ENCODE measurements around the gene GALNT3.

Gene GALNT3

DNA sequence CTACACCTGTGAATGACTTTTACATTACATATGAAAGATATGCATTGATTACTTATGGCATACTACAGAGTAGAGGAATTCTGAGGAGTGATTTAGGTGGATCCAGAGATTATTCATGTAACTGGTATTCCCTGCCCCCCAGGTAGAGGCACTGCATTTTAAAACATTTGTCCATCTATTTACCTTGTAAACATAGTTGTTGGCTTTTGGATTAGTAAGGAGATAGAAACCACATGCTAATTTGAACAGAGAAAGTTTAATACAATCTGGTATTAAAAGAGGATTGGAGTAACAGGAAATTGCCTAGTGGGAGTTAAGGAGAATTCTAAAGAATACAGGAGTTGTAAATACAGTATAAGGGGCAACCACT, 15.9 kb downstream of the GALNT3 start:
- H3K27ac ChIP-seq, result no peak overlapping the region
- CTCF ChIA-PET, result interaction anchor here (0.6 kb wide), 1 partner anchor 11 kb away, joined by 4 read pairs; no protein-coding TSS in a partner anchor
- DNase-seq (ENCODE audit: low spot score), result no peak
- POLR2A ChIA-PET (ENCODE audit: low non-redundant PET), result no interaction called here
- no peak for TF ChIP-seq CTCF (conservative IDR thresholded peaks at IDR 0.05; ENCODE audit: low read depth)

GRCh38 chr2:165777522-165778186, 16.4 kb downstream of the GALNT3 start:
- no peak for DNase-seq (ENCODE audit: low spot score)
- POLR2A ChIA-PET (ENCODE audit: low non-redundant PET), result no interaction called here
- CTCF ChIA-PET, result no interaction called here
- TF ChIP-seq CTCF (conservative IDR thresholded peaks at IDR 0.05; ENCODE audit: low read depth), result no peak
- H3K27ac ChIP-seq, result no peak overlapping the region

DNA sequence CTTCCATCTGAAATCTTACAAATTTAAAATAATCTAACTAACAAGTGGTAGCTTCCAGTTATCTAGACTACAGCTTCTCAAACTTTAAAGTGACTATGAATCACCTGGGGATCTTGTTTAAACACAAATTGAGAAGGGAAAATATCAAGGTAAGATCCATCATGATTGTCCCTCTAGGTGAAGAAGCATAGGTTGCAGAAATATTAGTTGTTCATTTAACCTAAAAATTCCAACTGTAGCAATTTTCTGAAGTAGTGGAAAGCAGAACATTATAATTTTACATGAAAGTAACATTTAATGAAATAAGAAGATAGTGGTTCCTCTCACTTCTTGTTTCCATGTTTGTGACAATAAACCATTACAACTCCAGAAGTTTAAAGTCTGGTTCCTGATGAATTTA, 17.3 kb downstream of the GALNT3 start:
- TF ChIP-seq CTCF (conservative IDR thresholded peaks at IDR 0.05; ENCODE audit: low read depth), result no peak
- CTCF ChIA-PET, result no interaction called here

GRCh38 chr2:165776013-165776412, 18.0 kb downstream of the GALNT3 start:
- CTCF ChIA-PET, result no interaction called here
- POLR2A ChIA-PET (ENCODE audit: low non-redundant PET), result no interaction called here
- H3K27ac ChIP-seq, result no peak overlapping the region
- no peak for TF ChIP-seq CTCF (conservative IDR thresholded peaks at IDR 0.05; ENCODE audit: low read depth)
- no peak for DNase-seq (ENCODE audit: low spot score)

More for the DNA sequence above, 17.3 kb downstream of the GALNT3 start:
- DNase-seq (ENCODE audit: low spot score), result no peak
- POLR2A ChIA-PET (ENCODE audit: low non-redundant PET), result no interaction called here
- no peak overlapping the region for H3K27ac ChIP-seq

DNA sequence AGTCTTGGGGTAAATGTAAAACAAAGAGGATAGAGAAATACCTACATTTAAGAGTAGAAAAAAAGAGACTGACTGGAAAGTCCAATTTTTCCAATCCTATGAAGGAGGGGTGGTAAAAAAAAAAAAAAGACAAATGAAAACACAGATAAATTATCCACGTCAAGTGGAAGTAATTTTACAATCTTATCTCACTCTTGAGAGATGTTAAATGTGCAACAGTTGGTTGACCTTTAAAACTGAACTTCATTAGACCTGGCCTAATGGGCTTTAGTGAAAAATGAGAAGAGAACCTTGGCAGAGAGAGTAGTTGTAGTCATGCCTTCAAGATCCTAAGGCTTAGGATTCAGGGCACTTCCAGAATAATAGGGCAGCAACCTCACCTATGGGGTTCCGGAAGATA, 20.4 kb downstream of the GALNT3 start:
- DNase-seq (ENCODE audit: low spot score), result no peak
- no peak overlapping the region for H3K27ac ChIP-seq
- no peak for TF ChIP-seq CTCF (conservative IDR thresholded peaks at IDR 0.05; ENCODE audit: low read depth)
- CTCF ChIA-PET, result no interaction called here
- POLR2A ChIA-PET (ENCODE audit: low non-redundant PET), result no interaction called here

GRCh38 chr2:165772183-165772582, 21.9 kb downstream of the GALNT3 start:
- DNase-seq (ENCODE audit: low spot score), result no peak
- ChIA-PET CTCF (no interaction called here), POLR2A (ENCODE audit: low non-redundant PET) (no interaction called here)
- TF ChIP-seq CTCF (conservative IDR thresholded peaks at IDR 0.05; ENCODE audit: low read depth), result no peak
- H3K27ac ChIP-seq, result no peak overlapping the region

All from RWPE1 (cell line).